ENCODE data around the gene RASGRF1. TPM values are rescaled to one million over a fixed set of nuclear protein-coding genes. Genes with fewer than 3 reads are reported as not detected.

RASGRF1 gene
- total and polyA plus RNA-seq, 2 experiments from 2014 or later: 0.05 to 0.24 TPM

- no peak for DNase-seq (ENCODE audit: low spot score)
- Mint-ChIP-seq H3K27ac (no peak overlapping the region), H3K4me3 (no peak overlapping the region), H3K4me1 (no peaks in the 10 kb centered on the region), H3K27me3 (ENCODE audit: insufficient read depth, low read depth, poor library complexity) (peaks cover 5% of the 10 kb centered on the region), H3K9me3 (no peaks in the 10 kb centered on the region), H3K36me3 (ENCODE audit: low read depth) (no peaks in the 10 kb centered on the region)
- no peaks in the 10 kb centered on the region; the same call in 1 of the 2 replicates for H3K9me2 ChIP-seq (ENCODE audit: insufficient read depth)
- H3K27ac ChIP-seq (ENCODE audit: low read depth): no peak overlapping the region
- no peak overlapping the region for H3K4me3 ChIP-seq
- no peaks in the 10 kb centered on the region for H3K27me3 ChIP-seq (ENCODE audit: insufficient read depth)
- TF ChIP-seq ETS1 (IDR thresholded peaks at IDR 0.05) (no peak), JUNB (IDR thresholded peaks at IDR 0.05; ENCODE audit: unreplicated experiment) (no peak), EZH2phosphoT487 (IDR thresholded peaks at IDR 0.05; ENCODE audit: unreplicated experiment) (no peak), EZH2 (IDR thresholded peaks at IDR 0.05; ENCODE audit: low read depth, unreplicated experiment) (no peak), CREB1 (CRISPR knock-in tag; IDR thresholded peaks at IDR 0.05; ENCODE audit: low read depth) (no peak), ZNF114 (CRISPR knock-in tag; IDR thresholded peaks at IDR 0.05) (no peak), ZNF331 (CRISPR knock-in tag; IDR thresholded peaks at IDR 0.05; ENCODE audit: low read depth) (no peak), POLR2AphosphoS5 (IDR thresholded peaks at IDR 0.05; ENCODE audit: low read depth) (no peak), STAT1 (IDR thresholded peaks at IDR 0.05; ENCODE audit: unreplicated experiment) (no peak), ZNF462 (CRISPR knock-in tag; IDR thresholded peaks at IDR 0.05) (no peak), NANOG (IDR thresholded peaks at IDR 0.05; ENCODE audit: borderline replicate concordance) (no peak)
- no peaks in the 10 kb centered on the region for H3F3A ChIP-seq (replicated peaks; ENCODE audit: low read depth)
- H3K4me1 ChIP-seq (ENCODE audit: insufficient read depth): no peaks in the 10 kb centered on the region
- H3K4me2 ChIP-seq: no peak overlapping the region
- no peak overlapping the region for H2AFZ ChIP-seq
- ATAC-seq: no peak
- no peaks in the 10 kb centered on the region for H3K36me3 ChIP-seq (ENCODE audit: insufficient read depth)
- H4K20me1 ChIP-seq (replicated peaks; ENCODE audit: insufficient read depth): no peaks in the 10 kb centered on the region
- no peaks in the 10 kb centered on the region for H3K79me2 ChIP-seq (replicated peaks; ENCODE audit: insufficient read depth)
These were observed 32.4 kb upstream of the RASGRF1 start for GRCh38 chr15:79122991-79123390.

Measured in GM23338 (cell line).